DMS79 treated with DMSO at 0.1 percent for 48 hours (cell line): ENCODE results near the gene HEXIM2.
"Not testable (repeated sequence)": the region's sequence is repeated elsewhere in the genome, so short reads cannot be mapped to it uniquely, and the experiment has no call there.

Experiments used
- DNase-seq: peaks from one replicate; lab custom pipeline; 2025; lab: John Stamatoyannopoulos, UW

The HEXIM2 gene

DNA sequence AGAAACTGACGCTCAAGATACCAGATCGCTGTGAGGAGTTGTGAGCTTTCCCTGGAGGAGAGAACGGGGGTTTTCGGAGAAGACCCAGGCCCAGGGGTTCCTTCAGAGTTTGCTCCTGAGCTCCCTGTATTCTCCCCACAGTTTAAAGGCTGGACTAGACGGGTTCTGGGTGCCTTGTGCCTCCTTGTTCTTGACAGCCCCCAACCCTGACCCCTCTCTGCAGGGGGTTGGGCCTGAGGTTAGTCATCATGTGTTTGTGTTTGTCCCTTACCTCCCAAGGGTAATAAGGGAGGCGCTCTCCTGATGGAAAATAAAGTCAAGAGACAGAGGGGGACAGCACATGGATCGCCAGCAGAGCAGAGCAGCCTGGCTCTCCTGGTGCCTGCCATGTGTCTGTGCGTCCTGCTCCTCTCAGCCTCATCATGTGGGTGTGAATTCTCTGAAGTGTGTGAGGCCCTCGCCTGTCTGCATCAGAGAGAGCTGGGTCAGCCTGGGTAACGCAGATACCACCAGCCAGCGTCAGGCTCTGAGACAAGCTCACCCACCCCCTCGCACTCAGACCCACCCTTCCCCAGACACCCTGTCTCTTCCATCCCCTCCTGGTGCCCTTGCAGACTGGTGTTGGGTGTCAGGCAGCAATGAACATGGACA, 8.7 kb downstream of the HEXIM2 start:
- DNase-seq, result no peak

GRCh38 chr17:45170931-45171337, 9.3 kb downstream of the HEXIM2 start:
- DNase-seq, result no peak

DNA sequence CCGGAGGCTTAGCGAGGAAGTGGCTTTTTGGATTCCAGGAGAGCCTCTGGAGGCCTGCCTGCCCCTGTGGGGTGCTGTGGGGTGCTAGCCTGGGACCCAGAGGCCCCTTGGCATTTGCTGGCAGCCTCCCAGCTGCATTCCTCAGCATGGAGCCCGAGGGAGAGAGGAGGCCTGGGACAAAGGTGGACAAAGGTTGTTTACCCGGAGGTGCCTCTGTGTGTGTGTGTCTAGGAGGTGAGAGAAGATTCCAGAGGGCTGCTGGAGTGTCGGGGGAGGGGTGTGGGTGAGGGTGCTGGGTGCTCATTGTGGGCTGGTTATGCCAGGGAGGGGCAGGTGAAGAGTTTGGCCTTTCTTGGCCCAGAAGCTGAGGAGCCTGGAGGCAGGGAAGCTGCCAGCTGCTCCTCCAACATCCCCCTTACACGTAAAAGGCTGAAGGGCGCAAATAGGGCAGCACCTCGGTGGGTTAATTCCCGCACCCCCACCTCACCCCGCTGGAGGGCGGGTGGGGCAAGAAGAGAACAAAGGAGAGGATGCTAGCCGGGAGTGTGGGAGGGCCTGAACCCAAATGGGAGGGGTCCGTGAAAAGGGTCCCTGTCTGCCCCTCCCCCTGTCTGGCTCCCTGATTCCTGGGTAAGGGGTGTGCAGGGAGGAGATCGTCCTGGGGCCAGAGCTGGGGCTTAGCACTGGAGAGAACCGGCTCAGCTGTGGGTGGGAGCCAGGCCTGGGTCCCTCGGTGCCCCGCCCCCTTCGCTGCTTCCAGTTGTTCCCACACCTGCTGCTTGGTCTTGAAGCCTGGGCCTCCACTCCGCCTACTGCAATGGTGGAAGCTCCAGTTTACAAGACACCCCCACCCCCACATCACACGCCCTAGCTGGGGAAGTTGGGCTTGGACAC, 9.9 kb downstream of the HEXIM2 start:
- no peak for DNase-seq

GRCh38 chr17:45172232-45172540, 10.5 kb downstream of the HEXIM2 start:
- no peak for DNase-seq

GRCh38 chr17:45172541-45173286, 11.0 kb downstream of the HEXIM2 start:
- DNase-seq, result no peak

- DNase-seq, result no peak
Measured at GRCh38 chr17:45175759-45176115, 14.1 kb downstream of the HEXIM2 start.

DNA sequence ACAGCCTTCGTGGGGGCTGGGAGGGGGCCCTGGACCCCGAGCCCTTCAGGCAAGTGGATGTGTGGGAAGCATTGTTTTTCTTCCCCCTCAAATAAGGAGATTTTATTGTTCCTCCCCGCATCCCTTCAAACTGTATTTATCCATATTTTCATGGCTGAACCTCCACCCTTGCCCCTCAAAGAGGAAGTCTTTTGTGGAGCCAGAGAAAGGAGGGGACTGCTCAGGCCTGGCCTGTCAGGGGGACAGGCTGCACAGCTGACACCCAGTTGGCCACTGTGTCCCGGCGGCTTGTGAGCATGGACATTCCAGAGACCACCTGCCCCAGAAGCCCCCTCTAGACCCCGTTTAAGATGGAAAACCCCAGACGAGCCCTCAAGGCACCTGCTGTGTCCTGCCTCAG, 15.9 kb downstream of the HEXIM2 start:
- DNase-seq, result no peak

DNA sequence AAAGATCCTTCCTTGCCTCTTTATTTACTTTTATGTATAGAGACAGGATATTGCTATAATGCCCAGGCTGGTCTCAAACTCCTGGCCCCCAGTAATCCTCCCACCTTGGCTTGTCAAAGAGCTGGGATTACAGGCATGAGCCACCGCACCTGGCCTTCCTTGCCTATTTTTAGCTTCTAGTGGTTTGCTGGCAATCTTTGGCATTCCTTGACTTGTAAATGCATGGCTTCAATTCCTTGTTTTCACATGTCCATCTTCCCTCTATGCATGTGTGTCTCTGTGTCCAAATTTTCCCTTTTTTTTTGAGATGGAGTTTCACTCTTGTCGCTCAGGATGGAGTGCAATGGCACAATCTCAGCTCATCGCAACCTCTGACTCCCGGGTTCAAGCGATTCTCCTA, 22.5 kb downstream of the HEXIM2 start:
- DNase-seq, result no peak

DNA sequence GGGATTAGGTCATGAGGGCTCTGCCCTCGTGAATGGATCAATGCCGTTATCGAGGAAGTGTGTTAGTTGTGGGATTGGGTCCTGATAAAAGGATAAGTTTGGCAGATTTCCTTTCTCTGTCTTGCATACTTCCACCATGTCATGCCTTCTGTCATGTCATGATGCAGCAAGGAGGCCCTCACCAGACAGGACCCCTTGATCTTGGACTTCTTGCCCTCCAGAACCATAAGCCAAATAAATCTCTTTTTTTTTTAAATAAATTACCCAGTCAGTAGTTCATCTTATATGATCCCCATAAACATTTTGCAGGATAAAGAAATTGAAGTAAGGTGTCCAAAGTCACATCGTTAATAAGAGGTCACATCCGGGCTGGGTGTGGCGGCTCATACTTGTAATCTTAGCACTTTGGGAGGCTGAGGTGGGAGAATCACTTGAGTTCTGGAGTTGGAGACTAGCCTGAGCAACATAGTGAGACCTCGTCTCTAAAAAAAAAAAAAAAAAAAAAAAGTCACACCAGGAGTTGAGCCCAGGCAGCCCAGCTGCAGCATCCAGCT, 25.2 kb downstream of the HEXIM2 start:
- no peak for DNase-seq

DNA sequence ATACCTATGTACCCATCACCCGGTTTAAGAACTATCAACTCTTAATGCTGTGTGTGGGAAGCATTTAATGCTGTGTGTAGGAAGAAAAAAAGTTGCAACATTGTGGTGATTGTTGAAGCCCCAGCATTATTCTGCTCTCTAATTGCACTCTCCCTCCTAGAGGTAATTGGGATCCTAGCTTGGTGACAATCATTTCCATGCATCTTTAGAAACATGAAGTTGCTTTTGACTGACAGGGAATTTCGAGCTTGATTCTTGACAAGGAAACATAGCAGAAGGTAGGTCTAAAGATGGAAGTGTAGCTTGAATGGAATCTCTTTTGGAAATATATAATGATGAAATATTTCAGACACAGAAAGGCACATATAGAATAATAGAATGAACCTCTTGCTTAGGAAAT, 27.3 kb downstream of the HEXIM2 start:
- DNase-seq, result no peak

DNA sequence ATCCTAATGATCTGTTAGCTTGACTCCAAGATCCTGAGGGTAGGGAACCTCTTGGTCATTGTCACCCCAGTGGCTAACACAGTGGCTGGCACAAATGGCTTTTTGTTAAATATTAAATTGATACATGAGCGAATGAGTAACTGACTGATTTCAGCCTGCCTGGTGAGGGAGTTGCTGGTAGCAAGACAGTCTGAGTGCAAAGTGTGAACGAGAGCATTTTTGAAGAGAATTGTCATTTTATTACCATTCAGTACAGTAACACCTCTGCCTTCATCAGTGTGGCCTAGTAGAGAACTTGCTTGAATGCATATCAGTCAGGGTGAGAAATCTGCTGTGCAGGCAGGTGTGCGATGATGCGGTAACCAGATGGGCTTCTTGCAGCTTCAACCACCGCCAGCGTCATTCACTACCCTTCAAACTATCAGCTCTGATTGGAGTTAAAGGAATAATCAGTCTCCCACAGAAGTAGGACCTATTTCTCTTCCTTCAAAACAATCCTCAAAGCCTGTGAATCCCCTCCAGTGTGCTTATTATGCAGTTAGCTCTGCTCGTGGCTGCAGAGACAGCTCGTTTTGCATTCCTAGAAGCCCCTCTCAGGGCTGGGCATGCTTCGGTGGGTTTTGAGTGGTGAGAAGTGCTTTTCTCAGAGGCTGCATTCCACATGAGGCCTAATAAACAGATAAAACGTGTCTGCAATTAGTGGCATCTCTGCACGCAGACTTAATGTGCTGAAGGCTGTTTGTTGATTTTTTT, 29.0 kb downstream of the HEXIM2 start:
- DNase-seq, result peak; percentile 71

DNA sequence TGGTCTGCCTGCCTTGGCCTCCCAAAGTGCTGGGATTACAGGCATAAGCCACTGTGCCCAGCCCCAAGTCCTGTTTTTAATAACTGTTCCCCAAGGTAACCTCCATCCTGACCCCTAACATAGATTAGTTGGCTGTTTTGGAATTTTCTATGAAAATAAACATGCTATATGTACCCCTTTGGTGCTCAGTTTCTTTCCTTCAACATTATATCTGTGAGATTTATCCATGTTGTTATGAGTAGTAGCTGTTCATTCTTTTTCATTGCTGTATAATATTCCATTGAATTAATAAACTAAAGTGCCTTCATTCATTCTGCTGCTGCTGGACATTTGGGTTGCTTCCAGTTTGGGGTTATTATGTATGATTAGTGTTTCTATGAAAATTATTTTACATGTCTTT, 33.7 kb downstream of the HEXIM2 start:
- DNase-seq, result no peak

- DNase-seq, result no peak
Measured at GRCh38 chr17:45197108-45197507, 35.4 kb downstream of the HEXIM2 start.

GRCh38 chr17:45197555-45198334, 36.1 kb downstream of the HEXIM2 start:
- DNase-seq, result peak; percentile 73

GRCh38 chr17:45200701-45201100, 39.0 kb downstream of the HEXIM2 start:
- DNase-seq, result no peak

- no peak for DNase-seq
Measured at GRCh38 chr17:45201457-45201856, 39.8 kb downstream of the HEXIM2 start.

GRCh38 chr17:45201880-45202279, 40.2 kb downstream of the HEXIM2 start:
- DNase-seq, result not testable (repeated sequence)

- peak; percentile 77 for DNase-seq
Measured at GRCh38 chr17:45218895-45219661, 57.4 kb downstream of the HEXIM2 start.
